Measurements from ENCODE around the gene LDLRAD2.
"Not testable (repeated sequence)": the region's sequence is repeated elsewhere in the genome, so short reads cannot be mapped to it uniquely, and the experiment has no call there.

The LDLRAD2 gene

GRCh38 chr1:21783679-21784603, 28.1 kb upstream of the LDLRAD2 start:
- no peak for DNase-seq

- not testable (repeated sequence) for DNase-seq
Observed at GRCh38 chr1:21785764-21786163, 26.3 kb upstream of the LDLRAD2 start.

GRCh38 chr1:21786640-21787039, 25.4 kb upstream of the LDLRAD2 start:
- no peak for DNase-seq

GRCh38 chr1:21793104-21793503, 19.0 kb upstream of the LDLRAD2 start:
- DNase-seq: no peak

- no peak for DNase-seq
Observed at GRCh38 chr1:21794656-21795055, 17.4 kb upstream of the LDLRAD2 start.

GRCh38 chr1:21795075-21795474, 17.0 kb upstream of the LDLRAD2 start:
- DNase-seq: no peak

GRCh38 chr1:21799730-21800129, 12.3 kb upstream of the LDLRAD2 start:
- DNase-seq: no peak

- no peak for DNase-seq
Observed at GRCh38 chr1:21801100-21801499, 11.0 kb upstream of the LDLRAD2 start.

GRCh38 chr1:21804536-21804935, 7.5 kb upstream of the LDLRAD2 start:
- no peak for DNase-seq

GRCh38 chr1:21813542-21813941, 1.5 kb downstream of the LDLRAD2 start:
- no peak for DNase-seq

GRCh38 chr1:21814241-21814918, 2.3 kb downstream of the LDLRAD2 start:
- DNase-seq: no peak

GRCh38 chr1:21814981-21815582, 3.0 kb downstream of the LDLRAD2 start:
- DNase-seq: no peak

- no peak for DNase-seq
Observed at GRCh38 chr1:21815724-21816321, 3.8 kb downstream of the LDLRAD2 start.

- no peak for DNase-seq
Observed at GRCh38 chr1:21816602-21817302, 4.7 kb downstream of the LDLRAD2 start.

- no peak for DNase-seq
Observed at GRCh38 chr1:21818656-21819055, 6.6 kb downstream of the LDLRAD2 start.

- no peak for DNase-seq
Observed at GRCh38 chr1:21820597-21821232, 8.7 kb downstream of the LDLRAD2 start.

- no peak for DNase-seq
Observed at GRCh38 chr1:21821385-21822019, 9.4 kb downstream of the LDLRAD2 start.

GRCh38 chr1:21822349-21822748, 10.3 kb downstream of the LDLRAD2 start:
- DNase-seq: no peak

- no peak for DNase-seq
Observed at GRCh38 chr1:21823206-21823979, 11.3 kb downstream of the LDLRAD2 start.

GRCh38 chr1:21823980-21824702, 12.1 kb downstream of the LDLRAD2 start:
- DNase-seq: no peak
